Astrocyte (in vitro differentiated cells and primary cell): ENCODE data around the gene EPB41L4B. TPM values are rescaled to one million over a fixed set of nuclear protein-coding genes. Genes with fewer than 3 reads are reported as not detected.

Source experiments
- DNase-seq: peaks from one replicate; pipeline ENCODE4 v3.0.0-alpha.2; 2010; ENCODE audit warnings: low read depth
- FAIRE-seq: peaks from 2 replicates; lab custom pipeline; 2011; peaks lifted over from hg19 to GRCh38; lab: Jason Lieb, UNC
- H2AFZ ChIP-seq: 2 replicates; pipeline ENCODE4 v1.6.0; 2012; ENCODE audit warnings: low read depth, low read length, inconsistent platforms
- H3K27ac ChIP-seq: 2 replicates; pipeline ENCODE4 v1.5.1; 2011; ENCODE audit warnings: low read depth, low read length, inconsistent platforms
- H3K27me3 ChIP-seq: 2 replicates; pipeline ENCODE4 v1.6.0; 2011; ENCODE audit warnings: low read length, inconsistent platforms; ENCODE audit not compliant: insufficient read depth
- H3K36me3 ChIP-seq: 2 replicates; pipeline ENCODE4 v1.5.1; 2011; ENCODE audit warnings: low read length, inconsistent platforms; ENCODE audit not compliant: insufficient read depth
- H3K4me1 ChIP-seq: 2 replicates; pipeline ENCODE4 v1.5.1; 2011; ENCODE audit warnings: low read length, inconsistent platforms; ENCODE audit not compliant: insufficient read depth
- H3K4me2 ChIP-seq: 2 replicates; pipeline ENCODE4 v1.6.0; 2012; ENCODE audit warnings: low read length, inconsistent platforms
- H3K4me3 ChIP-seq: 2 replicates; pipeline ENCODE4 v1.5.1; 2011; ENCODE audit warnings: low read depth, mild to moderate bottlenecking, low read length, inconsistent platforms; ENCODE audit not compliant: insufficient read depth
- H3K79me2 ChIP-seq: 2 replicates; pipeline ENCODE4 v1.6.0; 2012; ENCODE audit warnings: mild to moderate bottlenecking, low read length, inconsistent platforms; ENCODE audit not compliant: insufficient read depth
- H3K9ac ChIP-seq: 2 replicates; pipeline ENCODE4 v1.6.0; 2012; ENCODE audit warnings: mild to moderate bottlenecking, low read length, inconsistent platforms
- H3K9me3 ChIP-seq: 2 replicates; pipeline ENCODE4 v1.5.1; 2012; ENCODE audit warnings: low read depth, mild to moderate bottlenecking, low read length, inconsistent platforms; ENCODE audit not compliant: insufficient read depth
- H4K20me1 ChIP-seq: 2 replicates; pipeline ENCODE4 v1.6.0; 2012; ENCODE audit warnings: low read length, inconsistent platforms; ENCODE audit not compliant: insufficient read depth
- H3K27ac Mint-ChIP-seq: one replicate; pipeline ENCODE4 v1.8.0; 2021; ENCODE audit warnings: mild to moderate bottlenecking, mixed read lengths; ENCODE audit not compliant: unreplicated experiment
- H3K27me3 Mint-ChIP-seq: one replicate; pipeline ENCODE4 v1.8.0; 2021; ENCODE audit warnings: low read depth, mixed read lengths; ENCODE audit not compliant: unreplicated experiment
- H3K36me3 Mint-ChIP-seq: one replicate; pipeline ENCODE4 v1.8.0; 2021; ENCODE audit warnings: low read depth, mixed read lengths; ENCODE audit not compliant: unreplicated experiment
- H3K4me1 Mint-ChIP-seq: one replicate; pipeline ENCODE4 v1.8.0; 2021; ENCODE audit warnings: low read depth, mixed read lengths; ENCODE audit not compliant: unreplicated experiment
- H3K4me3 Mint-ChIP-seq: one replicate; pipeline ENCODE4 v1.8.0; 2021; ENCODE audit warnings: mild to moderate bottlenecking, moderate library complexity, mixed read lengths; ENCODE audit not compliant: unreplicated experiment
- H3K9me3 Mint-ChIP-seq: one replicate; pipeline ENCODE4 v1.8.0; 2021; ENCODE audit warnings: mild to moderate bottlenecking, mixed read lengths; ENCODE audit not compliant: unreplicated experiment
- CTCF ChIP-seq: IDR thresholded peaks from 2 replicates; pipeline ENCODE4 v1.5.1; 2011; ENCODE audit warnings: low read depth, mild to moderate bottlenecking, inconsistent platforms, low read length, moderate library complexity; ENCODE audit not compliant: insufficient read depth
- EZH2 ChIP-seq: IDR thresholded peaks from 2 replicates; pipeline ENCODE4 v1.6.1; 2012; ENCODE audit warnings: mild to moderate bottlenecking, low read length, inconsistent platforms; ENCODE audit not compliant: insufficient read depth
- total RNA-seq: library from RNA; stranded (reverse); gene quantifications from 2 replicates; pipeline ENCODE4 v1.2.1, GENCODE V29; 2021

EPB41L4B gene
- total RNA-seq, 1 donor from 2014 or later: 2.0 TPM

GRCh38 chr9:109311286-109311685, 9.6 kb downstream of the EPB41L4B start:
- Histone ChIP-seq H3K4me1 (peaks cover 20% of the 10 kb centered on the region), H4K20me1 (peaks cover 2% of the 10 kb centered on the region), H3K4me2 (no peak overlapping the region), H2AFZ (no peak overlapping the region), H3K9me3 (no peaks in the 10 kb centered on the region), H3K4me3 (no peak overlapping the region), H3K36me3 (no peaks in the 10 kb centered on the region), H3K27me3 (no peaks in the 10 kb centered on the region), H3K27ac (no peak overlapping the region), H3K79me2 (no peaks in the 10 kb centered on the region), H3K9ac (no peak overlapping the region)
- no peak for DNase-seq
- peaks cover 6% of the 10 kb centered on the region for H3K4me1 Mint-ChIP-seq
- peaks cover 28% of the 10 kb centered on the region for H3K27me3 Mint-ChIP-seq
- H3K9me3 Mint-ChIP-seq: no peaks in the 10 kb centered on the region
- H3K4me3 Mint-ChIP-seq: no peak overlapping the region
- TF ChIP-seq EZH2 (no peak), CTCF (no peak)
- FAIRE-seq: no peak
- H3K27ac Mint-ChIP-seq: no peak overlapping the region
- no peaks in the 10 kb centered on the region for H3K36me3 Mint-ChIP-seq

- H3K27ac ChIP-seq: no peak overlapping the region
- H3K36me3 Mint-ChIP-seq: no peaks in the 10 kb centered on the region
- H3K4me1 Mint-ChIP-seq: peaks cover 6% of the 10 kb centered on the region
- H3K4me1 ChIP-seq: peaks cover 15% of the 10 kb centered on the region
- no peak overlapping the region for H3K27ac Mint-ChIP-seq
- H3K36me3 ChIP-seq: no peaks in the 10 kb centered on the region
- TF ChIP-seq EZH2: no peak
- H3K27me3 ChIP-seq: no peaks in the 10 kb centered on the region
- no peaks in the 10 kb centered on the region for H3K9me3 ChIP-seq
- H3K9me3 Mint-ChIP-seq: no peaks in the 10 kb centered on the region
- H3K4me3 Mint-ChIP-seq: no peak overlapping the region
- peaks cover 25% of the 10 kb centered on the region for H3K27me3 Mint-ChIP-seq
- H3K4me2 ChIP-seq: peak overlapping the region; percentile 40
- no peak overlapping the region for H2AFZ ChIP-seq
- H3K4me3 ChIP-seq: no peak overlapping the region
- H3K9ac ChIP-seq: no peak overlapping the region
- H4K20me1 ChIP-seq: peaks cover 2% of the 10 kb centered on the region
- FAIRE-seq (no peak), DNase-seq (peak; percentile 62)
- H3K79me2 ChIP-seq: no peaks in the 10 kb centered on the region
Measured at GRCh38 chr9:109310486-109310901, 10.4 kb downstream of the EPB41L4B start.

- Mint-ChIP-seq H3K9me3 (no peaks in the 10 kb centered on the region), H3K27ac (no peak overlapping the region), H3K4me1 (peaks cover 6% of the 10 kb centered on the region), H3K36me3 (no peaks in the 10 kb centered on the region), H3K27me3 (peaks cover 23% of the 10 kb centered on the region), H3K4me3 (peak overlapping the region; percentile 58)
- no peak overlapping the region for H3K4me2 ChIP-seq
- TF ChIP-seq CTCF (no peak), EZH2 (no peak)
- H2AFZ ChIP-seq: no peak overlapping the region
- no peak overlapping the region for H3K4me3 ChIP-seq
- FAIRE-seq: no peak
- DNase-seq: no peak
- no peak overlapping the region for H3K27ac ChIP-seq
- H3K36me3 ChIP-seq: no peaks in the 10 kb centered on the region
- H3K27me3 ChIP-seq: no peaks in the 10 kb centered on the region
- no peaks in the 10 kb centered on the region for H4K20me1 ChIP-seq
- H3K79me2 ChIP-seq: no peaks in the 10 kb centered on the region
- no peaks in the 10 kb centered on the region for H3K9me3 ChIP-seq
- no peak overlapping the region for H3K9ac ChIP-seq
- H3K4me1 ChIP-seq: peaks cover 15% of the 10 kb centered on the region
Measured at GRCh38 chr9:109309282-109309681, 11.6 kb downstream of the EPB41L4B start.
